ENCODE data around the gene ERMARD.

ERMARD gene

GRCh38 chr6:169803271-169803811, 51.9 kb downstream of the ERMARD start:
- DNase-seq: no peak

DNA sequence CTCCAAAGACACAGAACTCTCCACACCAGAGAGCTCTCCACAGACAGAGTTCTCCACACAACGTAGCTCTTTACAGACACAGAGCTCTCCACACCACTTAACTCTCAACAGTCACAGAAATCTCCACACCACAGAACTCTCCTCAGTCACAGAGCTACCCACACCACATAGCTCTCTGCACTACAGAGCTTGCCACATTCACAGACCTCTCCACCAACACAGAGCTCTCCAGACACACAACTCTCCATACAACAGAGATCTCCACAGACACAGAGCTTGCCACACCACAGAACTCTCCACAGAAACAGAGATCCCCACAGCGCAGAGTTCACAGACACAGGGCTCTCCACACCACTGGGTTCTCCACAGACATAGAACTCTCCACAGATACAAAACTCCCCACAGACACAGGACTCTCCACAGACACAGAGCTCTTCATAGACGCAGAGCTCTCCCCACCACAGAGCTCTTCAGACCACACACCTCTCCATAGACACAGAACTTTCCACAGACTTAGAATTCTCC, 52.5 kb downstream of the ERMARD start:
- DNase-seq: no peak

GRCh38 chr6:169804427-169804826, 53.0 kb downstream of the ERMARD start:
- no peak for DNase-seq

DNA sequence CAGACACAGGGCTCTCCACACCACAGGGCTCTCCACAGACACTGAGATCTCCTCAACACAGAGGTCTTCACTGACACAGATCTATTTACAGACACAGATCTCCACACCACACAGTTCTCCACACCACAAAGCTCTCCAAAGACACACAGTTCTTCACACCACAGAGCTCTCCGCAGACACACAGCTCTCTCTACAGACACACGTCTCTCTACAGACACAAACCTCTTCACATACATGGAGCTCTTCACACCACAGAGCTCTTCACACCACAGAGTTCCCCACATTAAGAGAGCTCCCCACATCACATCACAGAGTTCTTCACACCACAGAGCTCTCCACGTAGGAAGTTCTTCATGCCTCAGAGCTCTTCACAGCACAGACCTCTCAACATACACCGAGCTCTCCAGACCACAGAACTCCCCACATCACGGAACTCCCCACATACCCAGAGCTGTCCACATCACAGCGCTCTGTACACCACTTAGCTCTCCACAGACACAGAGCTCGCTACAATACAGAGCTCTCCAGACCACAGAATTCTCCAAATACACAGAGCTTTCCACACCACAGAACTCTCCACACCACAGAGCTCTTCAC, 53.9 kb downstream of the ERMARD start:
- DNase-seq: no peak

- DNase-seq: no peak
Observed at GRCh38 chr6:169806701-169807100, 55.3 kb downstream of the ERMARD start.

GRCh38 chr6:169807229-169807628, 55.8 kb downstream of the ERMARD start:
- no peak for DNase-seq

DNA sequence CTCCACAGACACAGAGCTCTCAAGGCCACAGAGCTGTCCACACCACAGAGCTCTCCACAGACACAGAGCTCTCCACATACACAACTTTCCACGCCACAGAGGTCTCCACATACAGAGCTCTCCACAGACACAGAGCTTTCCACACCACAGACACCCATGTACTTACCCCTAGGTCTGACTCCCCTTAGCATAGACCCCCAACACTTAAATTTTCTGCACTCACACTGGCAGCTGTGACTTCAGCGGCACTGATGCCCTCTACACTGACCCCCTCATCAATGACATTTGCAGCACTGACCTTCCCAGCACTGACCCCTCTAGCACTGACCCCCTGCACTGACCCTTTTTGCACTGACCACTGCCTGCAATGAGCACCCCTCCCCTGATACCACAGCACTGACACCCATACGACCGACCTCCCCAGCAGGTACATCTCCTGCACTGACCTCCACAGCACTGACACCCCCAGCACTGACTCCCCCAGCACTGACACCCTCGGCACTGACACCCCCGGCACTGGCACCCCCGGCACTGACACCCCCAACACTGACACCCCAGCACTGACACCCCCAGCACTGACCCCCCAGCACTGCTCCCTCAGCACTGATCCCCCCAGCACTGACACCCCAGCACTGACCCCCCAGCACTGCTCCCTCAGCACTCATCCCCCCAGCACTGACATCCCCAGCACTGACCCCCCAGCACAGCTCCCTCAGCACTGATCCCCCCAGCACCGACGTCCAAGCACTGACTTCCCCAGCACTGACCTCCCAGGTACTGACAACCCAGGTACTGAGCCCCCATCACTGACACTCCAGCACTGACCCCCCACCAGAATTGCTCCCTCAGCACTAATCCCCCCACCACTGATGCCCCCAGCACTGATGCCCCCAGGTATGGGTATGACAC, 56.5 kb downstream of the ERMARD start:
- no peak for DNase-seq

- DNase-seq: no peak
Observed at GRCh38 chr6:169808608-169808967, 57.2 kb downstream of the ERMARD start.

DNA sequence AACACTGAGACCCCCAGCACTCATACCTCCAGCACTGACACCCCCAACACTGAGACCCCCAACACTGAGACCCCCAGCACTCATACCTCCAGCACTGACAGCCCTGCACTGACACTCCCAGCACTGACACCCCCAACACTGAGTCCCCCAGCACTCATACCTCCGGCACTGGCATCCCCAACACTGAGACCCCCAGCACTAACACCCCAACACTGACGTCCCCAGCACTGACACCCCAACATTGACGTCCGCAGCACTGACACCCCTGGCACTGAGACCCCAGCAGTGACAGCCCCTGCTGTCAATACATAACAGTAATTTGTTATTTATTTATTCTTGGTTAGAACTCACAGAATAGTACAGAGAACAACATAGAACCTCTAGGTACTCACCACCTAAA, 58.0 kb downstream of the ERMARD start:
- DNase-seq: no peak

DNA sequence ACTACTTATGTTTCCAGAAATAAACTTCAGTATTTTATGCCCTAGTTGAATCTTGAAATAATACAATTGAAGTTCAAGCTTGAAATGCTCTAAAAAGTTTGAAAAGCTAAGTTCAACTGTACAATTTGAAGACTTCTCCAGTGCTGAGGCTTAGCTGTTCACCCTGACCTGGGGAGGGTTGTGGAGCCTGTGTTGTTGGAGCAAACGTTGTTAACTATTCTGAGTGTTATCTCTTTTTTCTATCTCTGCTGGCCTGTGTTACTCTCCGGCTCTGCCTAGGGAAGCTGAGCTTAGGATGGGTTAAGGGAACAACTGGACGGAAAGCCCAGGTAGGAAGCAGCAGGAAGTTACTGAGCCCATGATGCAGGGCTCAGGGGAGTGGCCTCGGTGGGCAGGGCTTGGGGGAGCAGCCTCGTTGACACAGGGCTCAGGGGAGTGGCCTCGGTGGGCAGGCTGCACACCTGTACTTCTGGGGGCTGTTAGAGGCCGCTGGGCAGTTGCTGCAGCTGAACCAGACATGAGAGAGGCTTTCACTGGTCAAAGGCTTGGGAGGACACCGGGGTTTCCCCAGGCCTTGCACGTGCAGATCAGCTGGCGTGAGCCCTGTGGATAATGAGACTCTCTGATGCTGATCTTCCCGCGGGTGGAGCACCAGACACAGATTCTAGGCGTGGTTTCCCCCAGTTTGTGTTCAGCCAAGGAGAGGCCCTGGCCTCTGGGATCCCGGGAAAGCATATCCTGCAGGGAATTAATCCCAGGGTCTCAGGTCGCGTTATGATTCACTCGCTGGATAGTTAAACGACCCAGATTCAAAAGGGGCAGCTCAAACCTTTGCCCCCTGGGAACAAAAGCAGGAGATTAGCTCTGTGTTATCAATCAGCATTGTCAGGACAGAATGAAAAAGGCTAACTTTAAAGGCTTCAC, 58.9 kb downstream of the ERMARD start:
- no peak for DNase-seq

GRCh38 chr6:169811072-169811471, 59.6 kb downstream of the ERMARD start:
- DNase-seq: no peak

DNA sequence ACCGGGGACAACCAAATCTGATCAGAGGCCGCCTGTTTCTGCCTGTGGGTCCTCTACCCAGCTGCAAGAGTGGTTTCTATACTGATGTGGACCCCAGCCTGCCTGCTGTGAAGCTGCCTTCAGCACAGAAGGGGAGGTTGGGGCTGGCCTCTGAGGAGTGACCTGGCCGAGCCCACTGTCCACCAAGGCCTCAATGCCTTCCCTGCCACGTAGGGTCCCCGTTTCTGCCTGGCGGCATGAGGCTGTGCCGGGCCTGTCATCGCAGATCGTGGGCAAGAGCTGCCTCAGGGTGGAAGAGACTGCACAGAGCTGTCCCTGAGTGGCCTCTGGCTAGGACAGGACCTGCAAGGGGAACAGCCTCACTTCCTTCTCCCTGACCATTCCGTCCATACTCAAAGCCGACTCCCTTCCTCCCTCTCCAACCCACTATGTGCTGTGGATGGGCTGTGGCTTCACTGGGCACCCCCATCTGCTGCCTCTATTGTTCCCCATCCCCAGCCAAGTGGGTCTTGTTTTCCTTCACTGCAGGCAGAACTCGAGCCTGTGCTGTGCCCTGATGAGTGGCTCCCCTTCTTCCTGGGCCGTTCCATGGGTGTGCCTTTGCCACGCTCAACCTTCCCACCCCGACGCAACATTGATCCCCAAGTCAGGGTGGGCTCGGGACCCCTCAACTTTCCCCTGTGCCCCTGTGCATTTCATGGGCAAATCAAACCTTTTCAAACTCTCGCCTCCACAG, 60.3 kb downstream of the ERMARD start:
- DNase-seq: no peak

DNA sequence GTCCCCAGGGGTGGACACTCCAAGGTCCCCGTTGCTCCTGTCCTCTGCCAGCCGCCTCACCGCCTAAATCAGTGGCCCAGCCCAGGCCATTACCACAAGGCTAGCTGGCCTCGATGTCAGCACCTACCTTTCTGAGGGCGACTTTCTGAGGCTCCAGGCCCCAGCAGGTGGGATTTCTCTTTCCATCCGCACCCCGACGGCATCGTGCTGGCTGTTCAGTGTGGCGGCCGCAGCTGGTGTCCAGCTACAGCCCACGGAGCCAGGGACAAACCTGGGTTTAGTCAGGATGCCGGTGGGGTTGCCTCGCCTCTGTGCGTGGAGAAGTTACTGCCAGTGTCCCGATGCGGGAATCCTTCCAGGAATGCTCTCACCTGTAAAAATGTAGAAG, 60.8 kb downstream of the ERMARD start:
- DNase-seq: no peak

GRCh38 chr6:169813969-169814368, 62.5 kb downstream of the ERMARD start:
- DNase-seq: no peak

DNA sequence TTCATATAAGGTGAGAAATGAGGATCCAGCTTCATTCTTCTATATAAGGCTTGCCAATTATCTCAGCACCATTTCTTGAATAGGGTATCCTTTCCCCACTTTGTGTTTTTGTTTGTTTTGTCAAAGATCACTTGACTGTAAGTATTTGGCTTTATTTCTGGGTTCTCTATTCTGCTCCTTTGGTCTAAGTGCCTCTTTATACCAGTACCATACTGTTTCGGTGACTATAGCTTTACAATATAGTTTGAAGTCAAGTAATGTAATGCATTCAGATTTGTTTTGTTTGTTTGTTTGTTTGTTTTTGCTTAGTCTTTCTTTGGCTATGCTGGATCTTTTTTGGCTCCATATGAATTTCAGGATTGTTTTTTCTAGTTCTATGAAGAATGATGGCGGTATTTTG, 64.6 kb downstream of the ERMARD start:
- DNase-seq: no peak

GRCh38 chr6:169816975-169817374, 65.6 kb downstream of the ERMARD start:
- no peak for DNase-seq

DNA sequence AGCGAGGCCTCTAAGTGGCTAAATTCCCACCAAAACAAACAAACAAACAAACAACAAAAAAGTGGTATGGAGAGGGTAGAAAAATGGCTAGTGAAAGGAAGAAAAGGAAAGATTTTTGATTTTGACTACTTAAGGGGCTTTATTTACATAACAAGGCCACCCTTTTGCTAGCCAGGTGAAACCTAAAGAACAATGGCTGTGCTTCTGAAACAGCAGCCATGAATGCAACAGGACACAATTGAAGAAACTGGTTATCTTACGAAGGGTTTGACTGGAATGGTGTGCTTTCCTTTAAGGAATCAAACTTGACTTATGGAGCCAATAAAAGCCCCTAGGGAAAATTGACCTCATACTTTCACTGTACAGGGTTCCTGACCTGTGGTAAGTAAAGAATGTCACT, 68.9 kb downstream of the ERMARD start:
- DNase-seq: no peak

DNA sequence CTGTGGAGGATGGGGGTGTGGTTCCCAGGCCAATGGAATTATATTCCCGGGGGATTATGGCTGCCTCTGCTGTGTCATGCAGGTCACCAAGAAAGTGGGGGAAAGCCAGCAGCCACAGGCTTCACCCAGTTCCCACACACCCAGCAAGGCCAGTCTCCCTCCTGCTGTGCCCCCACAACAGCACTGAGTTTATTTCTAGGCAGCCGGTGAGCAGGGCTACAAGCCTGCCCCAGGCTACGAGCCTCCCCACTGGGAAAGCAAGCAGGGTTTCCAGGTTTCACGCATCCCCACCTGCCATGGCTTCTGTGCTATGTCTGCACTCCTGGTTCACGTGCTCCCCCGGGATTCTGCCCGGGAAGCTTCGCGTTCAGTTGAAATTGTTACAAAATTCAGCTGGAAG, 72.6 kb downstream of the ERMARD start:
- no peak for DNase-seq

DNA sequence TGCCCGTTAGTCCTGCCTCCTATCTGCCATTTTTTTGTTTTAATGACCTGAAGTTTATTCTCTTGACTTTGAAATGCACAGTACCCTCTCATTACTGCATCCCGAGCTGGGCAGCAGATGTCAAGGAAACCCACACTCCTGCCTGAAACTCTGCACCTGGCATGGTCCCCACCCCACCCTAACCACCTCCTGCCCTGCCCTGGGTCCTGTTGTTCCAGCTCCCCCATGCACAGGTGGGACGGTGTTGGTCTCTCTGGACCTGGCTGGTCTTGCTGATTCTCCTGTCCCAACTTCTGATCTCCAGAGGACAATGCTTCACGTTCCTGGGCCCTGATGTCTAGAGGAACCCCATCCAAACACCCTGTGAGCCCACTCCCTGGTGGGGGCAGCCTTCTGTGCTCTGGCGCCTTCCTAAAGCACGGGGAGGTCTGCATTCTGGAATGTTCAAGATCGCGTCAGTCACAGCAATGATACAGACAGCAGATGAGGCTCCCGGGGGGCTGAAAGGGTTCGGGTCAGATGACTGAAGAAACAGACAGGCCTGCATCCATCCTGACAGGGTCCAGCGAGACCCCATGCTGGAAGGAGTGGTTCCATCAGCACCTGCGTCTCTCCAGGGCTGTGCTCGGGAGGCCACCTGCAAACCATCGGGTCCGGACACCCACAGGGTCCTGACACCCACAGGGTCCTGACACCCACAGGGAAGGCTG, 73.6 kb downstream of the ERMARD start:
- no peak for DNase-seq

DNA sequence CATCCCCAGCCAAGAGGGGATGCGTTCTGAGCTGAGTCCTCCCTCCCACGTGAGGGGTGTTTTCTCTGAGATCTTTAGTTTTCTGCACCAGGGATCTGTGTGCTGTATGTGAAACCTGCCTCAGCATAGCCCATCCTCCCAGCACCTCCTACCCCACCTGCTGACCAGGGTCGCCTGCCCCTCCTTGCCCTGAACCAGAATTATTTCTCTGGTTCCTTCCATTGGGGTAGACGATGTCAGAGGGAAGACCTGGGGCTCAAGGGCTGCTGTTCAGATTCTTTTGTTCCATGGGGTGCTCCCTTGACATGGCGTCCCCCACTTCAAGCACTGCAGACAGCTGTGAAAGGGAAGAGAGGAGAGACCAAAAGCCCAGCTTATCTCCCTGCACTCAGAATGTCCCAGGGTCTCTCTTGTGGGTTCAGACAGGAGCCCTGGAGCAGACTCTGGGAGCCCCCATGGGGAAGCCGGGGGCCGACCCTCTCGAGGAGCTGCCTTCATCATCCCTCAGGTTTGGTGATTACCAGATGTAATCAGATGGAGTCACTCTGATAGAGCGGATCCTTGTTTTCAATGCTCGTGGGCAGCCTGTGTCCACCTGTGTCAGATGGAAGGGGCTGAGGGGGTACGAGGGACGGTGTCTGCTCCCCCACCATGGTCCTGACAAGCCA, 74.3 kb downstream of the ERMARD start:
- DNase-seq: no peak

DNA sequence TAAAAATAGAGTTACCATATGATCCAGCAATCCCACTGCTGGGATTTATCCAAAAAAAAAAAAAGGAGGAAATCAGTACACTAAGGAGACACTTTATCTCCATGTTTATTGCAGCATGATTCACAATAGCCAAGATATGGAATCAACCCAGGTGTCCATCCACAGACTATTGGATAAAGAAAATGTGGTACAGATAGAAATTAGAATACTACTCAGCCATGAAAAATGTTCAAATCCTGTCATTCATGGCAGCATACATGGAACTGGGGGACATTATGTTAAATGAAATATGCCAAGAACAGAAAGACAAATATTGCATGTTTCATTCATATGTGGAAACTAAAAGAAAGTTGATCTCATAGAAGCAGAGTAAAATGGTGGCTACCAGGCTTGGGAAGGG, 75.3 kb downstream of the ERMARD start:
- no peak for DNase-seq
